Choroid plexus epithelial cell (primary cell): ENCODE measurements around the gene CALCB.
"Not testable (repeated sequence)": the region's sequence is repeated elsewhere in the genome, so short reads cannot be mapped to it uniquely, and the experiment has no call there.

Source experiments
- DNase-seq: peaks from one replicate; pipeline ENCODE4 v3.0.0-alpha.2; 2010; ENCODE audit warnings: low read depth
- H3K4me3 ChIP-seq: 2 replicates; pipeline ENCODE4 v1.5.1; 2011; ENCODE audit warnings: low read depth, mild to moderate bottlenecking, control low read depth, low read length, moderate library complexity
- TF ChIP-seq, protein P1 (sequence below): conservative IDR thresholded peaks from 2 replicates; pipeline ENCODE4 v1.5.1; 2011; ENCODE audit warnings: low read depth, mild to moderate bottlenecking, control low read depth, inconsistent platforms, low read length, moderate library complexity

CALCB gene

DNA sequence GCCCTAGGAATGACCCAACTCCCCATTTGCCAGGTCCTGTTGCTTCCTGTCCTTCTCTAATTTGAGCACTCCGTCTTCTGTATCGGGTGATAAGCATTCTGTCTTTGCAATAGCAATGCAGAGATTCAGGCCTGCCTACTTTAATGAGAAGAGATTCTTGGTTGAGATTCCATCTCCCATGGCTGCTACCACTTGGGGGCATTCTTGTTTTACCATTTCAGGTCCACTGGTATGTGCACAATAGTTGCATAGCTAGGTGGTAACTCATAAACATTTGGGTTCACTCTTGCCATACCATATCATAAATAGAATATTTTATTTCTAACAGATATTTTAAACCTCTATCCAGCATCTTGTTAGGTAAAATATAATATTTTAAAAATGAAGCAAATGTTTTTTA, 34.4 kb upstream of the CALCB start:
- DNase-seq, result peak; percentile 34
- TF ChIP-seq, protein P1, sequence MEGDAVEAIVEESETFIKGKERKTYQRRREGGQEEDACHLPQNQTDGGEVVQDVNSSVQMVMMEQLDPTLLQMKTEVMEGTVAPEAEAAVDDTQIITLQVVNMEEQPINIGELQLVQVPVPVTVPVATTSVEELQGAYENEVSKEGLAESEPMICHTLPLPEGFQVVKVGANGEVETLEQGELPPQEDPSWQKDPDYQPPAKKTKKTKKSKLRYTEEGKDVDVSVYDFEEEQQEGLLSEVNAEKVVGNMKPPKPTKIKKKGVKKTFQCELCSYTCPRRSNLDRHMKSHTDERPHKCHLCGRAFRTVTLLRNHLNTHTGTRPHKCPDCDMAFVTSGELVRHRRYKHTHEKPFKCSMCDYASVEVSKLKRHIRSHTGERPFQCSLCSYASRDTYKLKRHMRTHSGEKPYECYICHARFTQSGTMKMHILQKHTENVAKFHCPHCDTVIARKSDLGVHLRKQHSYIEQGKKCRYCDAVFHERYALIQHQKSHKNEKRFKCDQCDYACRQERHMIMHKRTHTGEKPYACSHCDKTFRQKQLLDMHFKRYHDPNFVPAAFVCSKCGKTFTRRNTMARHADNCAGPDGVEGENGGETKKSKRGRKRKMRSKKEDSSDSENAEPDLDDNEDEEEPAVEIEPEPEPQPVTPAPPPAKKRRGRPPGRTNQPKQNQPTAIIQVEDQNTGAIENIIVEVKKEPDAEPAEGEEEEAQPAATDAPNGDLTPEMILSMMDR, result peak; percentile 41
- H3K4me3 ChIP-seq, result no peak overlapping the region

DNA sequence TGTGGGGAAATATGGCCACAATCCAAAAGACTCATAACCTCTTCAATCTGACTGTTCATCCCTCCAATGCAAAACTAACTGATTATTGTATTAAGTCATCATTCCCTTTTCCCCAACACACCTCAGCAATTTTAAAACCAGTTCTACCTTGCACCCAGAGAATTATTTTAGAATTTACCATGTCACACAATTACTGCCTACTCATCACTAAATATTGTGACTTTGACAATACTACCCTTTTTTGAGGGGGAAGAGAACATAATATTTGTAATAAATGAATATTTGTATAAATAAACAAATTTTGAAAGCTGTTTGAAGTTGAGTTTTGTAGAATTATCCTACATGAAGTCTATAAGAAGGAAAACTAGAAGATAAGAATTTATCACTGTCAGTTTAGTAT, 28.2 kb upstream of the CALCB start:
- TF ChIP-seq, protein P1, result no peak
- H3K4me3 ChIP-seq, result no peak overlapping the region
- no peak for DNase-seq

DNA sequence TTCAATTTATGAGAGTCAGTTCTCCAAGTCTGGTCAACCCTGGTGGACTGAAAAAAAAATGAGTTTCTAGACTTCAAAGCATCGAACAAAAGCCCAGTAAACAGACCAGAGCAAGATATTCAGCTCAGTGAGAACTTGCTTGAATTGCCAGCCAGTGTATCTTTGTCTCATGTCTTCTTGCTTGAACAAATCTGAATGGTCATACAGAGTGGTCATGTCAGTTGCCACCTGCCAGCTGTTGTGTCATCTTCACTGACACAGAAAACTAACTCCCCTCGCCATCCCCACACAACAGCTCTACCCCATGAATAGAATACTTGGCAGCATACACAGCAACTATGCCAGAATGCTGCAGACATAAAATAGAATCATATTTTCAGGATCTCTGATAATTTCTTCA, 27.5 kb upstream of the CALCB start:
- TF ChIP-seq, protein P1, result no peak
- no peak for DNase-seq
- no peak overlapping the region for H3K4me3 ChIP-seq

DNA sequence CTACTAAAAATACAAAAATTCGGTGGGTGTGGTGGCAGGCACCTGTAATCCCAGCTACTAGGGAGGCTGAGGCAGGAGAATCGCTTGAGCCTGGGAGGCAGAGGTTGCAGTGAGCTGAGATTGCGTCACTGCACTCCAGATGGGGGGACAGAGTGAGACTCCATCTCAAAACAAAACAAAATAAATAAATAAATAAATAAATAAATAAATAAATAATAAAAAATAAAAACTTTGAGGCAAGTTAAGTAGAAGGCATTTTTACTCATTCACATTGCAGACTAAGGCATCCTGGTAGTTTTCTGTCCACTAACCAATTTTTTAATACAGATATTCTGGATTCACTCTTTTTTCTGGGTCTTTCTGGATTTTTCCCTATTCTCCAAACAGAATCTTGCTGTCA, 26.7 kb upstream of the CALCB start:
- H3K4me3 ChIP-seq, DNase-seq: not testable (repeated sequence)

DNA sequence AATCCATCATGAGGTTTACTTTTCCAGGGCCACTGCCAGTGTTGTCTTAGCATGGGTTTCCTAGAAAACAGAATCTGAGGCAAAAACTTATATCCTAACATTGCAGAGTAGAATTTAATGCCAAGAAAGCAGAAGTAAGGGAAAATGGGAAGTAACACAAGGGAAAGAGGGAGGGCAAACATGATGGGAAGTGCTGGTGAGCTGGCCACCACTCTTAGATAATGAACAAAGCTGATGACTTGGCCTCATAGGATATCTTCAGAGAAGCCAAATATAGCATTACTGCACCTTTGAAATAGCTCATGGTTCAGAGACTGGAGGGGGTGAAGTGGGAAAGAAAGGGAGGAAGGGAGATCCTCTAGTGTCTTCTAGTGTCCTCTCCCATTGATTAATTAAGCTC, 24.8 kb upstream of the CALCB start:
- DNase-seq, result no peak
- H3K4me3 ChIP-seq, result no peak overlapping the region
- TF ChIP-seq, protein P1, result no peak

DNA sequence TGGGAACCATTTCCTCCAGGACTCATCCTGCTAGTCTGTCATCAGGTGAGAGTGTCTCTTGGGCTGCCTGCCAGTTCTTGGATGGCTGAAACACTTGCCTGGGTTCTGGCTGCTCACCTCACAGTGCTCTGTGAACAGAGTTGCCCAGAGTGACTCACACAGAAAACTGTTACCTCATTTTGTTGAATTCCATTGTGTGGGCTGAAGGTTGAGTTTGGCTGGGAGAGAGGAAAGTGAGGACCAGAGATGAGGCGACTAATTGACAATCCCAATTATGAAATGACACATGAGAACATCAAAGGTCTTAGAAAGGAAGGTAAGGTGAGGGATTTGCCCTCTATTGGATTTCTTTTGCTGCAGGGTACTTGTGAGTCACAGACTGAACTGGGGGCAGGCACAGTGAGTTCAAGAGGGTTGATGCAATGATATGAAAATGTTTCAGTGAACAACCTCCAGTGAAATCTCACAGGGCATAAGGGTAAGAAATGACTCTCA, 20.2 kb upstream of the CALCB start:
- TF ChIP-seq, protein P1, result no peak
- H3K4me3 ChIP-seq, result no peak overlapping the region
- peak; percentile 12 for DNase-seq

DNA sequence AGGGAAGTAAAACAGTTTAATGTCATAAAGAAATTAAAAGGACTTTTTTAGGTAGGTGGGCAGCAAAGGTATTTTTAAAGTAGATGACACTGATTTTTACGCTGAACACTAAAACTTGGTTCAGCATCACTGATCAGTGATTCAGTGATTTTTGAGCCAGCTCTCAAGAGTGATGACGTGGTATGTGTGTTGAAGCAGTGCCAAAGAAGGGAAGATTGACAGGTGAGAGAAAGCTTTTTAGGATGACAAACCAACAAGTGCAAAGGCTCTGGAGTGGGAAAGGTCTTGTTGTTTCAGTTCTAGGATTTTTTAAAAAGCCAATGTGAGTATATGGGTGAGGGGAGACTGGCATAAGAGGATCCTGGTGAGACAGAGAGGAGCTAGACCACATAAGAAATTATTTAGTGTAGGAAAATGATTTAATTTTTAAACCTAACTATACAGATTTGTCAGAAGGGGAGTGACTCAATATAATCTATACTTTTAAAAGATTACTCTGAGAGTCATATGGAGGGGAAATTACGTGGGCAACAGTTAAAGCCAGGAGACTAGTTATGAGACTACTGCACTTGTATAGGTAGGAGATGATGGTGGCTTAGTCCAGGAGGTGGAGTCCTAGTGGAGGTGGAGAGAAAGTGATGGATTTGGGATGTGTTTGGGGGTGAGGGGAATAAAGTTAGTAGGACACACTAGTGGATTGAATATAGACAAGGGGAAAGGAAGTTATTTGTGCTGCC, 17.6 kb upstream of the CALCB start:
- TF ChIP-seq, protein P1, result no peak
- H3K4me3 ChIP-seq, result no peak overlapping the region
- DNase-seq, result no peak
